CD4-positive, alpha-beta T cell treated with Interleukin-6 for 4 hours (primary cell): ENCODE results near the gene GGCX.
"Not testable (repeated sequence)": the region's sequence is repeated elsewhere in the genome, so short reads cannot be mapped to it uniquely, and the experiment has no call there.

ENCODE experiments used
- DNase-seq: peaks from one replicate; pipeline ENCODE4 v3.0.0-alpha.2; 2020; ENCODE audit warnings: mixed read lengths

Gene GGCX

DNA sequence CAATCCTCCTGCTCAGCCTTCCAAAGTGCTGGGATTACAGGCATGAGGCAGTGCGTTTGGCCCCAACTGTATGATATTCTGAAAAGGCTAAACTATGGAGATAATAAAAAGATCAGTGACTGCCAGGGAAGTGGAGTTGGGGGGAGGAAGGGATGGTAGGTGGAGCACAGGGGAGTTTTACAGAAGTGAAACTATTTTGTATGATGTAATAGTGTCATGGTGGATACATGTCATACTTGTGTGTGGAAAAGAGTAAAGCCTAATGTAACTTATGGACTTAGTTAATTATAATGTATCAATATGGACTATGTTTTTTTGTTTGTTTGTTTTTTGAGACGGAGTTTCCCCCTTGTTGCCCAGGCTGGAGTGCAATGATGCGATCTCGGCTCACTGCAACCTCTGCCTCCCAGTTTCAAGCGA is 2.9 kb upstream of the GGCX start:
- no peak for DNase-seq

DNA sequence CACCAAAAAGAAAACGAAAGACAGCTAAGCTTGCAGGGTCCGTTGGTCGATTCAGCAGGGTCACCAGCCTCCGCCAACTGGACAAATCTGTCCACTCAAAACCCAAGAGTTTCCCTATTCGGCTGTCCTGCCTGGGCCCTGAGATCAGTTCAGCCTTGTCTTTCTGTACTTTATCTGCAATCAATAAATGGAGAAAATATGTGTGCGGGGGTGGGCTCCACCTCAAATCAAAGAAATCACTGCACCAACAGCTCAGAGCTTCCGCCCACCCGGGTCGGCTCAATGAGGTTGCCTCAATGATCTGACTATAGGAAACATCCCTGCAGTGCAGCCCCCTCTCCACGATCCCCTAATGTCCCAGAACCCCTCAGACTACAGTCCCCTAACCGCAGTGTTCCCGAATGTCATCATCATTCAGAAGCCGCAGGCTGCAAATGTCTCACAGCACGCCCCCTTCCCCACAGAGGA is 447 bp downstream of the GGCX start:
- no peak for DNase-seq

DNA sequence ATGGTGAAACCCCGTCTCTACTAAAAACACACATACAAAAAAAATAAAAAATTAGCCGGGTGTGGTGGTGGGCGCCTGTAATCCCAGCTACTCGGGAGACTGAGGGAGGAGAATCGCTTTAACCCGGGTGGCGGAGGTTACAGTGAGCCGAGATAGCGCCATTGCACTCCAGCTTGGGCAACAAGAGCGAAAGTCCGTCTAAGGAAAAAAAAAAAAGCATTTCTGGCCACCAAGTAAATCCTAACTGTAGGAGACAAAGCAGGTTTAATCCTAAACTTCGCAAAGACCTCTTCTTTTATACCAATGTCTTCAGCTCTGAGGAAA is 928 bp downstream of the GGCX start:
- not testable (repeated sequence) for DNase-seq

DNA sequence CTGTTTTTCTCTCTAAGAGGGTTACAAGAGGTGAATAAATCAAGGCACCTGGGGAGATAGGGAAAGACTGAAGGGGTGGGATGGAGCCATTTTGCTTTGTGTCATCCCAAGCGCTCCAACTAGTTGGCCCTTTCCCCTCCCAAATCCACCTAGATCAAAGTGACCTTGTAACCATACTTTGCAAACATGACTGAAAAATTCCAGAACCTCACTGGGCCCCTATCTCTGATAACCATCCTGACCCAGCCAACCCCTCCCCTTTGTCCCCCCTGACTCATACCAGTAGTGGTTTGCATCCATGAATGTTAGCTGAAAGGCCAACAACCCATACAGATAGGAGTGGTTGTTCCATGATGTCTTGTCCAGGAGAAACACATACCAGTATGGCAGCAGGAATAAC is 3.1 kb downstream of the GGCX start:
- DNase-seq, result no peak

DNA sequence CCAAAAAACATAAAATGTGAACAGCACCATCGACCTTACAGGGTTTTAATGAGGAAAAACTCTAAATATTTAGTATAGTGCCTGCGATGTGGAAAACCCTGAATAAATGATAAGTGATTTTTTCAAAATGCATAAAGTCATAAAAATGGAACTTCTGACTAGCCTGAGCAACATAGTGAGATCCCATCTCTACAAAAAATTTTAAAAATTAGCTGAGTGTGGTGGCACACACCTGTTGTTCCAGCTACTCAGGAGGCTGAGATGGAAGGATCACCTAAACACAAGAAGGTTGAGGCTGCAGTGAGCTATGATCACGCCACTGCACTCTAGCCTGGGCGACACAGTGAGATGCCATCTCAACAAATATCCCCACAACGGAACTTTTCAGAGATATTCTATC is 4.2 kb downstream of the GGCX start:
- no peak for DNase-seq

DNA sequence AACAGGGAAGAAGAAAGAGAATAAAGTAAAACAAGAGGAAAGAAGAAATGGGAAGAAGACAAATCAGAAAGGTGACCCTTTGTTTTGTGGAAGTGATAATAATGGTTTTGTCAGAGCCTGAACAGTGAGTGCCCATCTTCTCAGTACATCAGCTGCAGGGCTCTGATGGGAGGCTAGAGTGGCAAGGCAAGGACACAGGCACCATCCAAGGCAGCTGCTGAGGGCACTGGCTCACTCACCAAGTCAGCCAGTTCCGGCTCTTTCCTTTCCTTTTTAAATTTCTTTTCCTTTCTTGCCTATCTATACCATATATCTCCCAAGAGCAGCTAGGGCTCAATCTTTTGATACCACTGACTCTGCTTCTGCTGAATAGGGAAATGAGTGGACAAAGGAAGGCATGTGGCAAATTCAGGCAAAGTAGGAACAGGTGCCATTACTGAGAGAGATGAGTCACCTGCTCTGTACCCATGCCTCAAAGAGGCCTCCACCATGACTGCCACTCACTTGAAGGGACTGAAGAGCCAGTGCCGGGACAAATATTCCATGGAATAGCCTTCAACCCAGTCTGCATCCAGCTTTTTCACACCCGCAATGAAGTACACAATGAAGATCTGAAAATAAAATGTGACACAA is 6.2 kb downstream of the GGCX start:
- DNase-seq, result no peak

DNA sequence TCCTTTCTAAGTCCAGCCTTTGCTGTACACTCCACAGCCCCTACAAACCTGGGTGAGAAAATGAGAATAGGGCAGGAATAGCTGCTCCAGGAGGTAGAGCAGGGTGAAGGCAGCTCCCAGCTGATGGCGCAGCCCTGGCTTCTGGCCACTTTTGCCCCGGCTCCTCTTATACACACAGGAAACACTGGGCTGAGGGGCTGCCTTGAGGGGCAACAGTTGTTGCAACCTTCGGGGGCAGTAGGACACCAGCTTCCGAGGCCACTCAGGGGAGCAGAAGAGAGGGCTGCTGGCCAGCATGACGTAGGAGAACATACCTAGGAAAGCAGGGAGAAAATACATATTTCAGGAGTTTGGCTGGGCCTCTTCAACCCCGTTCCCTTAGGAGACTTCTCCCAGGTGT is 8.1 kb downstream of the GGCX start:
- DNase-seq, result no peak

DNA sequence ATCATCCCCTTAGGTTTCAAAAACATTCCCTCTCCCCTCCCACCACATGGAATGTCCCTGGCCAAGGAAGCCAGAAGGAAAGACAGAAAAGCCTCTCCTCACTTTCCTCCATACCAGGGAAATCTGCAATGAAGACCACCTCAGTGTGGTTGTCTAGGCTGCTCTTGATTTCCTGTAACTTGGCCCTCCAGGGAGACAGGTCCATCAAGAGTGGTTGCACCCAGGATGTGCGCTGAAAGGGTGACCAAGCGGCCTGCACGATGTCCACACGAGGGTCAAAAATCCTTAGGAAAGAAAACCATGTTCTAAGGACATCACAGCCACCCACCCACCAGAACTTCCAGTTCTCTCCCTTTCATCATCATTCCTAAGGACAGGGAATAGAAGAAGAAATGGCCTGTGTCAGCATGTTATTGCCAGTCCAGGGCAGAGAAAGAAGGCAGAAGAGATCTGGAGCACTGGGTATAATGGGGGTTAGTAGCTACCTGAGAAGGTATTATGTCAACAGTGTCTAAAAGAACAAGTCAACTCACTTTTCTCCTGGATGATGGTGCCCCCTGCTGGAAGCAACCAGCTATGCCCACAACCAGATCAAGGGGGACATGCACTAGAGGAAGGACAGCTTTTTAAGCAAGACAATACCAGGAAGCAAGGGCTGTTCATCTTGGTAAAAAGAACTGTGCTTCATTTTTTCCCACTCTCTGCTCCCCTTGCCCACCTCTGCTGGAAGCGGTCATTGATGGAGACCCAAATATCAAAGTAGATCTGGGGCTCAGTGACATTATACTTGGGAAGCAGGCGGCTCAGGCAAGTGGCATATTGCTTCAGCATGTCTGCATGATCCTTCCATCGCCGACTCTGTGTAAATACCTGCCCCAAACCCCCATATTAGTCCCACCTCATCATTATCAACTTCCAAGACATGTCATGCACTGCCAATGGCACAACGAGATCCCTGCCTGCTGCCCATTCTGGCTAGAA is 9.3 kb downstream of the GGCX start:
- DNase-seq, result peak; percentile 91

DNA sequence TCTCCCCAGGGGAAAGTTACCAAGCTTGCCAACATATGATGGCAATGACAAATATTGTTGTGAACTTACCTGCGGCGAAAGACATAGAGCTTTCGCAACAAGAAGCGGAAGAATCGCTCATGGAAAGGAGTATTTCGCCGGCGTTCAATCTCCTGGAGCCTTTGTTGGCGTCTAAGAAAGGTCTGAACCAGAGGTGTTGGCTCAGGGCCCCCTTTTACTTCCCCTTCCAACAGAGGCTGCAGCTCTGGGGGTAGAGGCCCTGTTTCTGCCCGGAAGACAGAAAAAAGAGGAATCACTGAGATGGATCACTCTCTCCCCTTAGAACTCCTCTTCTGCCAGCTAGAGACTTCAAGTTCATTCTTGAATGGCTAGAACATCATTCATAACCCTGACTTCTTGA is 10.8 kb downstream of the GGCX start:
- DNase-seq, result no peak

DNA sequence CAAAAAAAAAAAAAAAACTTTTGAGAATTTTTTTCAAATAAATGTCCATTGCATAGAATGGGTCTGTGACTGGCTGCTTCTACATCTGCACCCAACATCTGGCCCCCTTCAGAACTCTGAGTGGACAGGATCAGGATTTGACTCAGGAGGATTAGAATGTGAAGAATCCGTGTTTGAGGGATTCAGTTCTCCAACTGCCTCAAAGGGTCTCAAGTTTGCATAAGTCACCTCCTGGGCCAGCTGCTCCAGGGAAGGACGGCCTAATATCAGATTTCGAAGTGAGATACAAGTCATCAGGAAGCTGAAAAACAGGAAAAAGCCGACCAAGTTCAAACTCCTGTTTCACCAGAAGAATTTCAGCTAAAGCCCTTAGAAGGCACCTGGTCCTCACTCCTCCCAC is 11.5 kb downstream of the GGCX start:
- no peak for DNase-seq

DNA sequence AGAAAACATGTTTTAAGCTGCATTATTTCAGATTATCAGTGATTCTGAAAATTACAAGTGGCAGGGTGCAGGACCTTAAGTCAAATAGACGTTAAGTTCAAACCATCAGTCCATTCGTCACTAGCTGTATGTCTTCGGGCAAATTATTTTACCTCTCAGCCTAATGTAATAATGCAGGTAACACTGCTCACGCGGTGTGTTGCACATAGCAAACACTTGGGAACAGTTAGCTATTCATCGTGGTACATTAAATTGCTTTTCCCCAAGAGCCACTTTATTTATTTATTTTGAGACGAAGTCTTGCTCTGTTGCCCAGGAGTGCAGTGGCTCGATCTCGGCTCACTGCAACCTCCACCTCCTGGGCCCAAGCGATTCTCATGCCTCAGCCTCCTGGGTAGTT is 12.2 kb downstream of the GGCX start:
- no peak for DNase-seq

DNA sequence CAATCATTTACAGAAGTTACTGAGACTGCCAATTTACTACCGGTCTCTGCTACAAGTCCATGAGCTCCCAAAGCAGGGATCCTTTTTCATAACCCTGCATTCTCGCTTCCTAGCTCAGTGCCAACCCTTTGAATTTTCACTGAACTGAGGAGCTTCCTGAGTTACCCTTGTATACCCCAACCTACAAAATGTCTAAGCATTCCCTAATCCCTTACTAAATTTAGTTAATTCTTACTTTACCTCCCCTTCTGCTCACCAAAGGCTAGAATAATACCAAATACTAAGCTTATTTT is 12.7 kb downstream of the GGCX start:
- no peak for DNase-seq

DNA sequence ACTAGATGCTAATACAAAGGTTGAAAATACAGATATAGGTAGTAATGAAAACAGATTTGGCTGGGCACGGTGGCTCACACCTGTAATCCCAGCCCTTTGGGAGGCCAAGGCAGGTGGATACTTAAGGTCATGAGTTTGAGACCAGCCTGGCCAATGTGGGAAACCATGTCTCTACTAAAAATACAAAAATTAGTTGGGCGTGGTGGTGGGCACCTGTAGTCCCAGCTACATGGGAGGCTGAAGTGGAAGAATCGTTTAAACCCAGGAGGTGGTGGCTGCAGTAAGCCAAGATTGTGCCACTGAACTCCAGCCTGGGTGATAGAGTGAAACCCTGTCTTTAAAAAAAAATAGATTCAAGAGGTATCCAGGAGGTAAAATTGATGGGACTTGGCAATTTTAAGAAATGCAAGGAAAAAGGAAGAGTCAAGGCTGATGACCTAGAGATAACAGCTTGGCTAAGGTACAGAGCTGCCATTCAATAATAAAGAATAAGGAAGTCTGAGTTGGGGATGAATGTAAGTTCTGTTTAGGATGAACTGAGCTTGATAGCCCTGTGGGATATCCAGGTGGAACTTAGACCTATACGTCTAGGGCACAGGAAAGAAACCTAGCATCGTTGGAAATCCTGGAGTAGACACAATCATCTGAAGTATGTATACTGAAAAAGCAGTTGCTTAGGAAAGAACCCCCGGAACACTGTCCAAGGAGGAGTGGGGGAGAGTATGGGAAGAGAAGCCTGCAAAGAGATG is 13.3 kb downstream of the GGCX start:
- DNase-seq, result no peak

DNA sequence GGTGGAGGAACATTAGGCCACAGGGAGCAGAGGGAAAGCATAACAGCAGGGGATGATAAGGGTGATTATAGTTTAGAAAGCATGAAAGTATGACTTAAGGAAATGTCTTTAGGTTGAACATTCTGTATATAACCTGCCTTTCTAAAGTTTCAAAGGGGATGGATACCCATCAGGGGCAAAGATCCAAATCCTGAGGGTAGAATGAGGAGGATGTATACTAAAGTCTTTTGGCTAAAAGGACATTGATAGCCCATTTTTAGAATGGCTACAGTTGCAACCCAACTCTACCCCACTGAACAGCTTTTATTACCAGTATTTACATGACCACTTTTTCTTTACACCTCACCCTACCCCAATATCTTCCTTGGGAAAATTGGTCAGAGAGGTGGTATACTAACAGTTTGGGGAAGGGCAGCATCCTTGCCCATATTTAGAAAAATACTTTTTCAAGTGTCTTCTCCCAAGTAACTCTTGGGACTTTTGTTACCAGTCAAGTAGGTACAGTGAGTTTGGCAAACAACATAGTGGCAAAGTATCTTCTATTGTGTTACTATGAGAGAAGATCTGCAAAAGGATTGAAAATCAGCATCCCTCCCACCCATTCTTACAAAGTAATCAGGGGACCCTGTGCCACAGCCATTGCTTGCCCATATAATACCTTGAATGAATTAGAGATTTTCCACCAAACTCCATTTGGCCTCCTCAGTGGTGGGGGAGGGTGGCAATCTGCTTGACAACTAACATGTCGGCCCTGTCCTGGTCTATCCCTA is 14.0 kb downstream of the GGCX start:
- no peak for DNase-seq

DNA sequence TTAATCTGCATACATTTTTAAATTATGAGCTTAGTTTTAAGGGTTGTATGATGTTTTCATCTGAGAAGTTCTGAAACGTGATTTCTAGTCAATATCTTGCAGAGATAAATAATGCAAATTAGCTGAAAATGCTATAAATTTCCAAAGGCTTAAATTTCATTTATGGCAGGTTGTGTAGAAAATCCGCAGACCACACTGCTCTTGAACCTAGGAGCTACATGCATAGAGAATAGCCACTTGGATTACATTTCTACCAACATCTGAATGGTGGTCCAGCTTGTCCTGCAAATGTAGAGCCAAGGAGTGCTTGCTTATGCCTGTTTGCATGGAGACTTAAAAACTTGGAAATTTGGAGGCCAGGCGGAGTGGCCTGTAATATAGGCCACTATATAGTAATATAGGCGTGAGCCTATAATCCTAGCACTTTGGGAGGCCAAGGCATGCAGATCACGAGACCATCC is 15.5 kb downstream of the GGCX start:
- no peak for DNase-seq

DNA sequence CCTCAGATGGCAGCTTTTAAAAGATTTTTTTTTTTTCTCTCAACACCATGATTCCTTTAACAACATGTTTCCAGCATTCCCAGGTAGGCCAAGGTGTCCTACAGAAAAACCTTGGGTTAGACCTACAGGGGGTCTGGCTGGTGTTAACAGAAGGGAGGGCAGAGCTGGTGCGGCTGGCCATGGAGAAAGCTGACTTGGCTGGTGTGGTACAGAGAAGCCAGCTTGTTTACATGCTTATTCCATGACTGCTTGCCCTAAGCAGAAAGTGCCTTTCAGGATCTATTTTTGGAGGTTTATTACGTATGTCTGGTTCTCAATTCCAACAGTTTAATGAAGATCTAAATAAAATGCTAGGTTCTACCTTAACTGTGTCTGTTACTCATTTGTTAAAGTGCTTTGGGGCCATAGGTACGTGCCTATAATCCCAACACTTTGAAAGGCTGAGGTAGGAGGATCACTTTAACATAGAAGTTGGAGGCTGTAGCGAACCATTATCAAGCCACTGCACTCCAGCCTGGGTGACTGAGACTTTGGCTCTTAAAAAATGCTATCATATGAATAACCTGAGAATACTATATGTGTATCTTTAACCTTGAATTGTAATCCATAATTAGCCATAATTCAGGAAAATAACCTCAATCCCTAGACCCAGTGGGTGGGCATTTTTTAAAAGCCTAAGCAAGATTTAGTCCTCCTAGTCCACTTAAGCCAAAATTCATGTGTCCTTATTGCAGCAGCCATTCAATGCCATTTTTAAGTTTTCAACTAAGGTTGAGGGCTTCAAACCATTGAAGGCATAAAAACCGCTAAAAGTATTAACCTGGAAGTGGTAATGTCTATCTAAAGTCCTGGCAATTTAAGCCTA is 16.1 kb downstream of the GGCX start:
- DNase-seq, result not testable (repeated sequence)

DNA sequence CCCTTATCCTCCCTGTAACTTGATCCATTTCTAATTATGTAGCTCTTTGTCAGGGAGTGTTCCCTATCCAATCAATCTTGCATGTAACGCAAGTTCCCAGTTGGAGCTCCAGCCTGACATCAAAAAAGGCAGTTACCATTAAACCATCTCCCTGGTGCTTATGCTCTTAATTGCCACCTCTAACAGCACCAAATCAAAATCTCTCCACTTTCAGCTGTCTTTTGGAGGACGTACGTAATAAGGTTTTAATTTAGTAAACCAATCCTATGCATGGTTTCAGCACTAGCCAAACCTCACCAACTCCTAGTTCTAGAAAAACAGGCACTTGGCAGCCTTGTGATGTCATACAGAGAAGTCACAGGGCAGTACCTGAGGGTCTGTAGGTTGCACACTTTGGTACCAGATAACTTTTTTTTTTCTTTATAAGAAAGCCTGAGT is 17.0 kb downstream of the GGCX start:
- DNase-seq, result not testable (repeated sequence)

DNA sequence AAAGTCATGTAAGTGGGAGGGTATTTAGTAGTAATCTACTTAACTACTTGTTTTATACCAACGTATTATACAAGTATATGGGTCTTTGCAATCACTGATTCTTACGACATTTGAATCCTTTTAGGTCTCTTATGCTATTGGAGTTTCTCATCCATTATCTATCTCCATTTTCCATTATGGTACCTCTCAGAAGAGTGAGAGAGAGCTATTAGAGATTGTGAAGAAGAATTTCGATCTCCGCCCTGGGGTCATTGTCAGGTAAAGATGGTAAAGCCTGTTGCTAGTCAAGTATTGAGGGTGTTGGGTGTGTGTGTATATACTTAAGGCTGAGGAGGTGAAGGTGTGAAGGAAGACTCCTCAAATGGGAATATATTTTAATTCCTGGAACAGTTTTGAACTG is 18.5 kb downstream of the GGCX start:
- DNase-seq, result no peak

DNA sequence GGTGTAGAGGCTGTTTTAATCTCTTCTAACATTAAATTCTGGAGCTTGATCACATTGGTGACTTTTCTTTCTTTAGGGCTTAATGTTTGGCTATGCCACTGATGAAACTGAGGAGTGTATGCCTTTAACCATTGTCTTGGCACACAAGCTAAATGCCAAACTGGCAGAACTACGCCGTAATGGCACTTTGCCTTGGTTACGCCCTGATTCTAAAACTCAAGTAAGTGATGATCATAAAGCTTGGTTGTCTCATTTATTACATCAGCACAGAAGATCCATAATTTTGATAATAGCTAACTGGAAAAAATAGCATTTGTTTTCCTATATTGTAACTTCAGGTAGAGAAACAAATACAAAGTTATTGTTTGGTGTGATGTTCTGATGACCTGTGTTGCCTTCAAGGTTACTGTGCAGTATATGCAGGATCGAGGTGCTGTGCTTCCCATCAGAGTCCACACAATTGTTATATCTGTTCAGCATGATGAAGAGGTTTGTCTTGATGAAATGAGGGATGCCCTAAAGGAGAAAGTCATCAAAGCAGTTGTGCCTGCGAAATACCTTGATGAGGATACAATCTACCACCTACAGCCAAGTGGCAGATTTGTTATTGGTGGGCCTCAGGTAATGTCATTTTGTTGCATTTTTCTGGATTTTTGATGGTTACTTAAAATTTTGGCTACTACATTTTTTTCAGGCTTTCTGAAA is 19.4 kb downstream of the GGCX start:
- DNase-seq, result no peak

DNA sequence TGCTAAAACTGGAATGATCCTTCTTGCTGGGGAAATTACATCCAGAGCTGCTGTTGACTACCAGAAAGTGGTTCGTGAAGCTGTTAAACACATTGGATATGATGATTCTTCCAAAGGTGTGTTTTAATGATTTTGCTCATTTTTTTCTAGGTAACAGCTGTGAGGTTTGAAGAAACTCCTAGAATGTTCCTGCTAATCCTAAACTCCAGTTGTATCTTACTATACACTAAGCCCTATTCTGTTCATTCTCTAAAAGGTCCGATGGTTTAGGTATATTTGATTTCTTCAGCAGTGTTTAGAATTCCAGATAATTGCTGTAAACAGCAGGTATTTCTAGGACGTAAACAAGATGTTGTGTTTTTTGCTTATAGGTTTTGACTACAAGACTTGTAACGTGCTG is 20.0 kb downstream of the GGCX start:
- no peak for DNase-seq

DNA sequence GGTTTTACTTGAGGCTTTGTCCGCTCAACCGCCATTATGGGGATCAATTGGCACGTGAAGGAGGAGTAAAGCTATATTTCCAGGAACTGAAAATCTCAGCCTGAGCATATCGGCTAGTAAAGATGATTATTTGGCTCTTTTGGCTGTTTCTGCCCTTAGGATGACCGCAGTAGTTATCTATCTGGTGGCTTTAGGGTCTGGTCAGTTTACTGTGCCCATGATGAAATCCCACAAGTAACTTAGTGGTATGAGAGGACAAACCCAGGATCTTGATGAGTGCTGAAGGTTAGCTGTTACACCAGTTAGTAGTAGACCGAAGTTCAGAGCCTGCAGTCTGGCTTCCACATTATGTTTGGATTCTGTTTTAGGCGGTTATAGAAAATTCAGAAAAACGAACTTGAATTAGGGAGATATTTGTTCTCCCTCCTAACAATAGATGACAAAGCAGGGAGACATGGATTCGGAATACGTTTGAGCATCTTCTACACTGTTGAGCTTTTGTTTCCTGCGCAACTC is 21.1 kb downstream of the GGCX start:
- DNase-seq, result no peak
